Measurements from ENCODE around the gene GALNT12.

- TF ChIP-seq EZH2 (IDR thresholded peaks at IDR 0.05; ENCODE audit: low read length, unreplicated experiment) (no peak), CTCF (conservative IDR thresholded peaks at IDR 0.05; ENCODE audit: low read depth, low read length) (no peak)
Observed at GRCh38 chr9:98874721-98875255, 67.3 kb downstream of the GALNT12 start.
